Keratinocyte (primary cell): ENCODE results near the gene PTPRN2. TPM values are rescaled to one million over a fixed set of nuclear protein-coding genes. Genes with fewer than 3 reads are reported as not detected.

Experiments used
- DNase-seq: peaks from one replicate; pipeline ENCODE4 v3.0.0-alpha.2; 2011; ENCODE audit warnings: low read depth, missing footprints, low spot score
- FAIRE-seq: peaks from 2 replicates; lab custom pipeline; 2011; peaks lifted over from hg19 to GRCh38; lab: Jason Lieb, UNC
- H2AFZ ChIP-seq: 2 replicates; pipeline ENCODE4 v1.6.0; 2012; ENCODE audit warnings: low read length, control low read depth, inconsistent platforms; ENCODE audit not compliant: control insufficient read depth
- H3K27ac ChIP-seq: 2 replicates; pipeline ENCODE4 v1.5.1; 2011; ENCODE audit warnings: low read length; ENCODE audit not compliant: control insufficient read depth, insufficient read depth
- H3K27me3 ChIP-seq: 3 replicates; pipeline ENCODE4 v1.6.0; 2011; ENCODE audit warnings: low read length; ENCODE audit not compliant: control insufficient read depth, insufficient read depth; ENCODE audit errors: extremely low read depth
- H3K36me3 ChIP-seq, 2 experiments: 2 replicates in 1 of 2; 3 replicates in 1 of 2; pipeline ENCODE4 v1.5.1; 2011; ENCODE audit warnings: low read length in 2 of 2, mild to moderate bottlenecking in 1 of 2; ENCODE audit not compliant: control insufficient read depth in 2 of 2, insufficient read depth in 2 of 2; ENCODE audit errors: extremely low read depth in 1 of 2
- H3K4me1 ChIP-seq: 3 replicates; pipeline ENCODE4 v1.5.1; 2011; ENCODE audit warnings: low read length; ENCODE audit not compliant: control insufficient read depth, insufficient read depth; ENCODE audit errors: extremely low read depth
- H3K4me2 ChIP-seq: 3 replicates; pipeline ENCODE4 v1.6.0; 2011; ENCODE audit warnings: low read depth, low read length; ENCODE audit not compliant: control insufficient read depth, insufficient read depth; ENCODE audit errors: extremely low read depth
- H3K4me3 ChIP-seq, 3 experiments: fragments of 200-600 bp in 1 of 3; sonication (generic) in 1 of 3; 2 replicates in 2 of 3; 3 replicates in 1 of 3; pipeline ENCODE4 v1.5.1; 2011 to 2016; ENCODE audit warnings: low read length in 3 of 3, mild to moderate bottlenecking in 3 of 3, control low read depth in 2 of 3, inconsistent platforms in 1 of 3, low read depth in 1 of 3, mixed read lengths in 1 of 3, mixed run types in 1 of 3, moderate library complexity in 1 of 3; ENCODE audit not compliant: control insufficient read depth in 2 of 3, insufficient read depth in 2 of 3; ENCODE audit errors: extremely low read depth in 1 of 3
- H3K79me2 ChIP-seq: 2 replicates; pipeline ENCODE4 v1.6.0; 2012; ENCODE audit warnings: low read length; ENCODE audit not compliant: control insufficient read depth, insufficient read depth
- H3K9ac ChIP-seq: 3 replicates; pipeline ENCODE4 v1.6.0; 2011; ENCODE audit warnings: low read length; ENCODE audit not compliant: control insufficient read depth, insufficient read depth; ENCODE audit errors: extremely low read depth
- H3K9me1 ChIP-seq: 3 replicates; pipeline ENCODE4 v1.6.0; 2011; ENCODE audit warnings: low read length; ENCODE audit not compliant: control insufficient read depth, insufficient read depth; ENCODE audit errors: extremely low read depth
- H3K9me3 ChIP-seq: 2 replicates; pipeline ENCODE4 v1.5.1; 2012; ENCODE audit warnings: low read depth, low read length; ENCODE audit not compliant: control insufficient read depth
- H4K20me1 ChIP-seq: 3 replicates; pipeline ENCODE4 v1.6.0; 2011; ENCODE audit warnings: low read length; ENCODE audit not compliant: control insufficient read depth, insufficient read depth; ENCODE audit errors: extremely low read depth
- CTCF ChIP-seq, 3 experiments: IDR thresholded peaks in 1 of 3; conservative IDR thresholded peaks in 1 of 3; optimal IDR thresholded peaks in 1 of 3; 2 replicates in 2 of 3; 3 replicates in 1 of 3; pipeline versions ENCODE3 to v1.5.1; 2011; ENCODE audit warnings: low read length in 3 of 3, mild to moderate bottlenecking in 3 of 3, moderate library complexity in 2 of 3, control low read depth in 1 of 3, inconsistent platforms in 1 of 3; ENCODE audit not compliant: insufficient read depth in 2 of 3; ENCODE audit errors: extremely low read depth in 1 of 3
- EZH2 ChIP-seq: IDR thresholded peaks from one replicate; pipeline ENCODE4 v1.6.1; 2012; ENCODE audit warnings: inconsistent platforms, mild to moderate bottlenecking, low read length, moderate library complexity
- dilution Hi-C: fragments of 300-500 bp; cut with MboI; formaldehyde crosslinking; loops from one replicate; pipeline ENCODE4 v1.7.0; 2020; ENCODE audit warnings: low sequenced_read_pairs; ENCODE audit not compliant: extremely low pct_ligation_motif_present
- polyA plus RNA-seq, 5 experiments: library from polyadenylated mRNA; depleted of rRNA in 3 of 5; stranded (reverse) in 3 of 5; stranded (forward) in 1 of 5; unstranded in 1 of 5; fragments of >200 nt; gene quantifications; 1 replicate in 1 of 5; 2 replicates in 3 of 5; 3 replicates in 1 of 5; pipeline versions ENCODE4 v1.2.1 to v1.2.3, GENCODE V29; 2011 to 2012; ENCODE audit warnings: missing spikeins in 2 of 5, low read depth in 1 of 5, low replicate concordance in 1 of 5

The PTPRN2 gene
- polyA plus RNA-seq, 1 donor (not counting 4 experiments of a cell fraction or from before 2014, with no cell fraction given) = not detected

DNA sequence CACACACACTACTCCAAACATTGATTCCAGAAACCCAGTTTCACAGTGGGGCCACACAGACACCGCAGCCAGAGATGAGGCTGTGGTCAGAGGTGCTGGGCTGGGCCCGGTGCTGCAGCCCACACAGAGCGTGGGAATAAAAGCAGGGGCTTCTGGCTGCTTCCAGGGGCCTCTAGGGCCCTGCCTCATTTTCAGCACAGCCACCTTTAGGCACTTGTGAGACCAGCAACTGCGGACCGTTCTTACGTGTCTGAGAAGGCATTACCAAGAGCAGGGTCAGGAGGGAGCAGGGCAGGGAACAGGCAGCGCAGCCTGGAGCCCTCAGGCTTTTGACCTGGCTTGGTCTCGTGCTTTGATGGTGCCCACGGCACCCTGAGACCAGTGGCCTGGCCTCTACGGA is 980.4 kb downstream of the PTPRN2 start:
- Histone ChIP-seq H3K27ac (no peak overlapping the region), H3K36me3 (no peaks in the 10 kb centered on the region), H3K9me3 (peaks cover 14% of the 10 kb centered on the region), H4K20me1 (no peaks in the 10 kb centered on the region), H3K27me3 (no peaks in the 10 kb centered on the region), H3K9ac (no peak overlapping the region), H3K4me1 (no peaks in the 10 kb centered on the region), H3K4me3 (no peak overlapping the region), H2AFZ (no peak overlapping the region), H3K4me2 (no peak overlapping the region), H3K9me1 (no peaks in the 10 kb centered on the region), H3K79me2 (no peaks in the 10 kb centered on the region)
- no peak for TF ChIP-seq CTCF (optimal IDR thresholded peaks at IDR 0.05 in 1 of 3, IDR thresholded peaks at IDR 0.05 in 1 of 3, conservative IDR thresholded peaks at IDR 0.05 in 1 of 3; ENCODE audit: extremely low read depth in 1 of 3, insufficient read depth in 2 of 3, low read length in 3 of 3)
- TF ChIP-seq EZH2 = no peak
- dilution Hi-C loops = no loop called here
- FAIRE-seq (no peak), DNase-seq (no peak)

DNA sequence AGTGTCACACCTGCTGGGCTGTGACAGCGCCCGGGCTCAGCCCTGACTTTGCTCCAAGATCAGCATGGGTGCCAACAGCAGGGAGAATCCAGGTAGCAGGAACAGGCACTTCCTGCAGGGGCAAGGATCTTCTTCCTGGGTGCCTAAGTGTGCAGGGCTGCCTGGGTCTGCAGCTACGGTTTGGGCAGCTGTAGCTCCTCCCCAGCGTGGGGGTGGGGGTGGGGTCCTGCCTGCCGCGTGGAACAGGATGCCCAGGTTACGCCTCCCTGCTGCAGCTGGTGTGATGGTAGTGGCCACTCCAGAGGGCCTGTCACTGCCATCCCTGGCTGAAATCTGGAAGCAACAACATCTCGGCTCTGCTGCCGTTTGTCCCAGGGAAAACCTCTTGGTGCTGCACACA is 981.5 kb downstream of the PTPRN2 start:
- Histone ChIP-seq H4K20me1 (no peaks in the 10 kb centered on the region), H3K9me3 (peaks cover 10% of the 10 kb centered on the region), H3K9ac (no peak overlapping the region), H3K79me2 (no peaks in the 10 kb centered on the region), H3K36me3 (no peaks in the 10 kb centered on the region), H3K9me1 (no peaks in the 10 kb centered on the region), H3K4me3 (no peak overlapping the region), H3K27me3 (no peaks in the 10 kb centered on the region), H3K4me1 (no peaks in the 10 kb centered on the region), H3K4me2 (no peak overlapping the region), H3K27ac (no peak overlapping the region), H2AFZ (no peak overlapping the region)
- DNase-seq (no peak), FAIRE-seq (no peak)
- no peak for TF ChIP-seq CTCF (optimal IDR thresholded peaks at IDR 0.05 in 1 of 3, IDR thresholded peaks at IDR 0.05 in 1 of 3, conservative IDR thresholded peaks at IDR 0.05 in 1 of 3; ENCODE audit: extremely low read depth in 1 of 3, insufficient read depth in 2 of 3, low read length in 3 of 3)
- dilution Hi-C loops = no loop called here
